K562 (cell line): ENCODE results near the gene NIPAL3. TPM values are rescaled to one million over a fixed set of nuclear protein-coding genes. Genes with fewer than 3 reads are reported as not detected.
A peak's percentile ranks its signal among the peaks of the same experiment; 100 is the strongest.

Source experiments
- ATF4 ChIP-seq: fragments of 450-650 bp; formaldehyde crosslinking; IDR thresholded peaks from 2 replicates; pipeline ENCODE4 v1.4.0; 2022; ENCODE audit warnings: mild to moderate bottlenecking, moderate library complexity
- CREM ChIP-seq: IDR thresholded peaks from 2 replicates; pipeline ENCODE4 v1.6.1; 2014; ENCODE audit warnings: antibody characterized with exemption, low read depth
- CTCF ChIP-seq, 3 experiments: IDR thresholded peaks in 2 of 3; conservative IDR thresholded peaks in 1 of 3; 2 replicates each; pipeline ENCODE4 v1.5.1; 2011 to 2012; ENCODE audit warnings: low read length in 3 of 3, mild to moderate bottlenecking in 3 of 3, control low read depth in 2 of 3, improper control_type of control experiment in 1 of 3, inconsistent platforms in 1 of 3, low read depth in 1 of 3, mixed read lengths in 1 of 3, moderate library complexity in 1 of 3; ENCODE audit not compliant: insufficient read depth in 2 of 3
- DEAF1 ChIP-seq: fragments of 450-650 bp; formaldehyde crosslinking; IDR thresholded peaks from 2 replicates; pipeline ENCODE4 v1.4.0; 2020; ENCODE audit warnings: mild to moderate bottlenecking, moderate library complexity
- GTF2F1 ChIP-seq: IDR thresholded peaks from 2 replicates; pipeline ENCODE4 v1.6.1; 2011; ENCODE audit warnings: low read depth, low read length, improper control_type of control experiment
- HNRNPK ChIP-seq: fragments of 200-400 bp; formaldehyde crosslinking; IDR thresholded peaks from one replicate; pipeline ENCODE4 v1.6.1; 2018; ENCODE audit warnings: mild to moderate bottlenecking, low read depth, low read length; ENCODE audit not compliant: poor library complexity, severe bottlenecking
- MTA2 ChIP-seq: fragments of 450-650 bp; IDR thresholded peaks from 2 replicates; pipeline ENCODE4 v1.6.1; 2016; ENCODE audit warnings: low read depth
- PKNOX1 ChIP-seq: fragments of 450-650 bp; IDR thresholded peaks from 2 replicates; pipeline ENCODE4 v1.6.1; 2016
- RAD21 ChIP-seq, 2 experiments: fragments of 250-450 bp in 1 of 2; fragments of 450-650 bp in 1 of 2; sonication (Bioruptor Pico) in 1 of 2; formaldehyde crosslinking in 1 of 2; IDR thresholded peaks in 1 of 2; conservative IDR thresholded peaks in 1 of 2; 2 replicates each; pipeline versions ENCODE4 v1.4.0 to v1.8.0; 2020 to 2022; ENCODE audit warnings: mild to moderate bottlenecking in 2 of 2, moderate library complexity in 1 of 2
- STAG1 ChIP-seq: sonication (generic); formaldehyde crosslinking; IDR thresholded peaks from 2 replicates; pipeline ENCODE4 v1.5.0; 2020; ENCODE audit warnings: missing genetic modification reagents, borderline replicate concordance
- TEAD4 ChIP-seq, 2 experiments: sonication (generic) in 1 of 2; formaldehyde crosslinking in 1 of 2; IDR thresholded peaks; 2 replicates each; pipeline versions ENCODE4 v1.6.1 to v1.8.0; 2012 to 2022; ENCODE audit warnings: borderline replicate concordance in 1 of 2, inconsistent platforms in 1 of 2, low read length in 1 of 2, mild to moderate bottlenecking in 1 of 2, missing genetic modification reagents in 1 of 2
- TSC22D4 ChIP-seq: fragments of 450-650 bp; IDR thresholded peaks from 2 replicates; pipeline ENCODE4 v1.6.1; 2016; ENCODE audit warnings: missing genetic modification characterization, missing biosample characterization, control low read depth
- ZBTB1 ChIP-seq: sonication (generic); formaldehyde crosslinking; IDR thresholded peaks from 2 replicates; pipeline ENCODE4 v1.8.1; 2023; ENCODE audit warnings: missing genetic modification reagents, low read depth, mild to moderate bottlenecking, borderline replicate concordance
- ZNF133 ChIP-seq: fragments of 250-450 bp; sonication (Bioruptor Pico); IDR thresholded peaks from 2 replicates; pipeline ENCODE4 v1.4.0; 2020; ENCODE audit warnings: mild to moderate bottlenecking
- ZNF445 ChIP-seq: fragments of 250-450 bp; sonication (Bioruptor Pico); IDR thresholded peaks from 2 replicates; pipeline ENCODE4 v1.4.0; 2020; ENCODE audit warnings: low read depth, mild to moderate bottlenecking, moderate library complexity
- polyA plus RNA-seq, 8 experiments: library from polyadenylated mRNA; depleted of rRNA in 4 of 8; stranded (reverse) in 5 of 8; unstranded in 3 of 8; fragments of >200 nt; fragmentation: Nextera tagmentation in 2 of 8; fragmentation: Illumina TruSeq in 1 of 8; extraction: Ambion mirVana in 2 of 8; extraction: Trizol in 1 of 8; gene quantifications; 2 replicates each; pipeline versions ENCODE4 v1.2.1 to v1.2.3, GENCODE V29; 2011 to 2014; ENCODE audit warnings: inconsistent platforms in 1 of 8, missing spikeins in 1 of 8
- total RNA-seq, 7 experiments: library from RNA; depleted of rRNA in 6 of 7; stranded (reverse); fragments of >200 nt in 6 of 7; fragmentation: Illumina TruSeq in 2 of 7; extraction: Trizol in 2 of 7; gene quantifications; 2 replicates each; pipeline versions ENCODE4 v1.2.1 to v1.2.3, GENCODE V29; 2011 to 2021; ENCODE audit warnings: low replicate concordance in 1 of 7

The NIPAL3 gene
- total and polyA plus RNA-seq, 9 of the 15 experiments (the other 6 are each of a cell fraction or from before 2014, with no cell fraction given), result 10.5 to 26.3 (median 16.0) TPM

GRCh38 chr1:24391882-24392603 lies 23.6 kb upstream of the NIPAL3 start (continued):
- peak; percentile 83 to 86 for TF ChIP-seq RAD21 (CRISPR knock-in tag; conservative IDR thresholded peaks at IDR 0.05 in 1 of 2, IDR thresholded peaks at IDR 0.05 in 1 of 2)
- TF ChIP-seq DEAF1 (CRISPR knock-in tag), result peak; percentile 62; the same call in 1 of the 2 replicates
- no peak for TF ChIP-seq TEAD4 (IDR thresholded peaks at IDR 0.05; ENCODE audit: low read length)
- TF ChIP-seq TEAD4 (CRISPR knock-in tag; IDR thresholded peaks at IDR 0.05; ENCODE audit: borderline replicate concordance), result no peak
- 0 out of 2 replicates have a peak, but pooled peaks have one; percentile 14 for TF ChIP-seq CREM
- TF ChIP-seq ATF4 (CRISPR knock-in tag), result no peak
- TF ChIP-seq MTA2, result no peak
- TF ChIP-seq CTCF (IDR thresholded peaks at IDR 0.05 in 2 of 3, conservative IDR thresholded peaks at IDR 0.05 in 1 of 3; ENCODE audit: insufficient read depth in 2 of 3, low read depth in 1 of 3, low read length in 3 of 3), result peak; percentile 86 to 90 (median 87)
- no peak for TF ChIP-seq HNRNPK
- peak; percentile 79; the same call in 1 of the 2 replicates for TF ChIP-seq STAG1
- no peak for TF ChIP-seq TSC22D4 (tag)
- no peak for TF ChIP-seq ZNF133 (CRISPR knock-in tag)
- no peak for TF ChIP-seq ZNF445 (CRISPR knock-in tag)
- no peak for TF ChIP-seq PKNOX1
- no peak for TF ChIP-seq GTF2F1
- no peak for TF ChIP-seq ZBTB1
